H9 (cell line): ENCODE data around the gene PLA2G4C. TPM values are rescaled to one million over a fixed set of nuclear protein-coding genes. Genes with fewer than 3 reads are reported as not detected.
"Not testable (repeated sequence)": the region's sequence is repeated elsewhere in the genome, so short reads cannot be mapped to it uniquely, and the experiment has no call there.

Experiments
- DNase-seq: peaks from one replicate; pipeline ENCODE4 v3.0.0-alpha.2; 2017
- H2AFZ ChIP-seq: one replicate; pipeline ENCODE4 v1.6.1; 2013; ENCODE audit warnings: mild to moderate bottlenecking, low read length, control low read depth, moderate library complexity
- H2AK5ac ChIP-seq: 2 replicates; pipeline ENCODE4 v1.6.1; 2013; ENCODE audit warnings: low read length, control low read depth, mixed read lengths; ENCODE audit not compliant: insufficient read length
- H2BK120ac ChIP-seq: one replicate; pipeline ENCODE4 v1.6.1; 2013; ENCODE audit warnings: low read depth, mild to moderate bottlenecking, low read length, control low read depth, inconsistent platforms; ENCODE audit not compliant: poor library complexity, severe bottlenecking
- H2BK12ac ChIP-seq: 2 replicates; pipeline ENCODE4 v1.6.1; 2013; ENCODE audit warnings: low read length, control low read depth, mixed read lengths, low read depth; ENCODE audit not compliant: insufficient read length
- H2BK15ac ChIP-seq: 2 replicates; pipeline ENCODE4 v1.6.1; 2013; ENCODE audit warnings: low read depth, low read length, control low read depth
- H2BK20ac ChIP-seq: one replicate; pipeline ENCODE4 v1.6.1; 2013; ENCODE audit warnings: low read depth, mild to moderate bottlenecking, low read length, control low read depth, inconsistent platforms; ENCODE audit not compliant: poor library complexity, severe bottlenecking
- H2BK5ac ChIP-seq: 2 replicates; pipeline ENCODE4 v1.6.1; 2013; ENCODE audit warnings: low read length, control low read depth, mixed read lengths; ENCODE audit not compliant: insufficient read length
- H3K14ac ChIP-seq: 2 replicates; pipeline ENCODE4 v1.6.1; 2013; ENCODE audit warnings: low read length, control low read depth; ENCODE audit not compliant: insufficient read depth
- H3K18ac ChIP-seq: 2 replicates; pipeline ENCODE4 v1.6.1; 2013; ENCODE audit warnings: low read depth, mild to moderate bottlenecking, mixed read lengths, low read length, control low read depth; ENCODE audit not compliant: insufficient read length
- H3K23ac ChIP-seq: 2 replicates; pipeline ENCODE4 v1.6.1; 2013; ENCODE audit warnings: low read length, control low read depth, mixed read lengths, low read depth; ENCODE audit not compliant: insufficient read length
- H3K23me2 ChIP-seq: 2 replicates; pipeline ENCODE4 v1.6.1; 2013; ENCODE audit warnings: low read depth, mild to moderate bottlenecking, mixed read lengths, low read length, control low read depth; ENCODE audit not compliant: insufficient read length, poor library complexity, severe bottlenecking
- H3K27ac ChIP-seq: 2 replicates; pipeline ENCODE4 v1.5.1; 2013; ENCODE audit warnings: low read length, control low read depth, mixed read lengths, low read depth; ENCODE audit not compliant: insufficient read length
- H3K27me3 ChIP-seq: 2 replicates; pipeline ENCODE4 v1.6.1; 2013; ENCODE audit warnings: low read length, control low read depth, inconsistent platforms; ENCODE audit not compliant: insufficient read depth
- H3K4ac ChIP-seq: 2 replicates; pipeline ENCODE4 v1.6.1; 2013; ENCODE audit warnings: low read depth, mild to moderate bottlenecking, control low read depth, inconsistent platforms, low read length, moderate library complexity
- H3K4me1 ChIP-seq: 2 replicates; pipeline ENCODE4 v1.6.1; 2013; ENCODE audit warnings: low read length, control low read depth, inconsistent platforms; ENCODE audit not compliant: insufficient read depth
- H3K4me2 ChIP-seq: 2 replicates; pipeline ENCODE4 v1.6.1; 2013; ENCODE audit warnings: low read length, control low read depth, mixed read lengths; ENCODE audit not compliant: insufficient read length, insufficient read depth
- H3K56ac ChIP-seq: 2 replicates; pipeline ENCODE4 v1.6.1; 2013; ENCODE audit warnings: low read depth, mild to moderate bottlenecking, mixed read lengths, low read length, control low read depth; ENCODE audit not compliant: insufficient read length
- H3K79me1 ChIP-seq: 2 replicates; pipeline ENCODE4 v1.6.1; 2013; ENCODE audit warnings: low read depth, mild to moderate bottlenecking, moderate library complexity, low read length, control low read depth, inconsistent platforms; ENCODE audit not compliant: insufficient read depth, poor library complexity, severe bottlenecking
- H3K79me2 ChIP-seq: 2 replicates; pipeline ENCODE4 v1.6.1; 2013; ENCODE audit warnings: low read length, control low read depth, inconsistent platforms; ENCODE audit not compliant: insufficient read depth
- H3K9ac ChIP-seq: 2 replicates; pipeline ENCODE4 v1.6.1; 2013; ENCODE audit warnings: low read length, control low read depth, mixed read lengths; ENCODE audit not compliant: insufficient read length; ENCODE audit errors: extremely low read depth
- H3K9me3 ChIP-seq: one replicate; pipeline ENCODE4 v1.6.1; 2013; ENCODE audit warnings: low read depth, low read length, inconsistent platforms; ENCODE audit not compliant: control insufficient read depth
- H3T11ph ChIP-seq: one replicate; pipeline ENCODE4 v1.6.1; 2013; ENCODE audit warnings: mild to moderate bottlenecking, low read length, control low read depth, inconsistent platforms
- H4K20me1 ChIP-seq: one replicate; pipeline ENCODE4 v1.6.1; 2013; ENCODE audit not compliant: control insufficient read depth, insufficient read length, insufficient read depth
- H4K5ac ChIP-seq: 2 replicates; pipeline ENCODE4 v1.6.1; 2013; ENCODE audit warnings: low read depth, mild to moderate bottlenecking, mixed read lengths, low read length, control low read depth; ENCODE audit not compliant: insufficient read length
- H4K8ac ChIP-seq: replicated peaks from 2 replicates; pipeline ENCODE4 v1.6.1; 2013; ENCODE audit warnings: low read length, control low read depth, mixed read lengths, low read depth; ENCODE audit not compliant: insufficient read length
- H4K91ac ChIP-seq: 2 replicates; pipeline ENCODE4 v1.6.1; 2013; ENCODE audit warnings: low read depth, mild to moderate bottlenecking, moderate library complexity, mixed read lengths, low read length, control low read depth; ENCODE audit not compliant: insufficient read length
- H3K27ac Mint-ChIP-seq, 3 experiments: 2 replicates in 2 of 3; 3 replicates in 1 of 3; pipeline ENCODE4 v1.8.0; 2020 to 2021; ENCODE audit warnings: mixed read lengths in 3 of 3, mild to moderate bottlenecking in 1 of 3, moderate library complexity in 1 of 3
- H3K27me3 Mint-ChIP-seq: 2 replicates; pipeline ENCODE4 v1.8.0; 2021; ENCODE audit warnings: low read depth, mild to moderate bottlenecking, moderate library complexity, mixed read lengths
- H3K36me3 Mint-ChIP-seq, 3 experiments: 2 replicates in 2 of 3; 3 replicates in 1 of 3; pipeline ENCODE4 v1.8.0; 2020 to 2021; ENCODE audit warnings: low read depth in 3 of 3, mixed read lengths in 3 of 3; ENCODE audit not compliant: insufficient read depth in 1 of 3
- H3K4me1 Mint-ChIP-seq, 2 experiments: 2 replicates each; pipeline ENCODE4 v1.8.0; 2020; ENCODE audit warnings: mixed read lengths in 2 of 2
- H3K4me3 Mint-ChIP-seq, 2 experiments: 2 replicates in 1 of 2; 3 replicates in 1 of 2; pipeline ENCODE4 v1.8.0; 2020 to 2021; ENCODE audit warnings: mild to moderate bottlenecking in 2 of 2, mixed read lengths in 2 of 2, moderate library complexity in 1 of 2
- H3K9me3 Mint-ChIP-seq, 2 experiments: 2 replicates in 1 of 2; 3 replicates in 1 of 2; pipeline ENCODE4 v1.8.0; 2020; ENCODE audit warnings: mild to moderate bottlenecking in 2 of 2, mixed read lengths in 2 of 2, moderate library complexity in 1 of 2
- CTCF ChIP-seq: fragments of 200-600 bp; sonication (generic); conservative IDR thresholded peaks from 3 replicates; pipeline ENCODE4 v1.8.0; 2021; ENCODE audit warnings: antibody characterized with exemption, mild to moderate bottlenecking
- WGBS: extraction: QIAGEN DNeasy Blood & Tissue Kit; methylation state at CpG from one replicate; pipeline ENCODE4 v1.1.7; 2013; ENCODE audit warnings: missing lambda C conversion rate, low lambda C conversion rate, mixed read lengths; ENCODE audit not compliant: insufficient read length; ENCODE audit errors: extremely low coverage; 5-methylcytosine and 5-hydroxymethylcytosine counted together
- total RNA-seq: library from RNA; stranded (reverse); gene quantifications from 2 replicates; pipeline ENCODE4 v1.2.1, GENCODE V29; 2021

Gene PLA2G4C
- total RNA-seq, 1 experiment from 2014 or later, result 7.0 TPM

- Mint-ChIP-seq H3K36me3 (no peaks in the 10 kb centered on the region; a peak in 1 of 7 replicates), H3K9me3 (0 out of 5 replicates have a peak, but pooled peaks cover 0 to 2% of the 10 kb centered on the region in 2 experiments), H3K4me3 (no peak overlapping the region), H3K4me1 (peaks cover 4% of the 10 kb centered on the region in 2 experiments; a peak in 1 of 4 replicates), H3K27me3 (peaks cover 16% of the 10 kb centered on the region), H3K27ac (no peak overlapping the region; a peak in 1 of 7 replicates)
- Histone ChIP-seq H2BK20ac (no peak overlapping the region), H3K23ac (no peak overlapping the region), H3K23me2 (no peaks in the 10 kb centered on the region), H2BK120ac (no peak overlapping the region), H2AFZ (no peak overlapping the region), H4K5ac (no peak overlapping the region), H2BK5ac (no peak overlapping the region), H3K79me2 (no peaks in the 10 kb centered on the region), H3K9me3 (no peaks in the 10 kb centered on the region), H3K27me3 (no peaks in the 10 kb centered on the region), H4K8ac (no peak overlapping the region), H3K4me2 (no peak overlapping the region), H3K14ac (no peak overlapping the region), H4K20me1 (no peaks in the 10 kb centered on the region), H3K4me1 (no peaks in the 10 kb centered on the region), H2BK12ac (no peak overlapping the region), H4K91ac (no peak overlapping the region), H3T11ph (no peak overlapping the region), H3K4ac (no peak overlapping the region), H3K79me1 (no peaks in the 10 kb centered on the region), H3K9ac (no peak overlapping the region), H3K27ac (no peak overlapping the region), H3K18ac (no peak overlapping the region), H2AK5ac (no peak overlapping the region), H3K56ac (no peak overlapping the region), H2BK15ac (no peak overlapping the region)
- no CpG with 5 or more reads among the region's 1 CpG for WGBS
- TF ChIP-seq CTCF, result no peak
- DNase-seq, result no peak
These were observed 16.3 kb downstream of the PLA2G4C start for GRCh38 chr19:48094129-48094854.

DNA sequence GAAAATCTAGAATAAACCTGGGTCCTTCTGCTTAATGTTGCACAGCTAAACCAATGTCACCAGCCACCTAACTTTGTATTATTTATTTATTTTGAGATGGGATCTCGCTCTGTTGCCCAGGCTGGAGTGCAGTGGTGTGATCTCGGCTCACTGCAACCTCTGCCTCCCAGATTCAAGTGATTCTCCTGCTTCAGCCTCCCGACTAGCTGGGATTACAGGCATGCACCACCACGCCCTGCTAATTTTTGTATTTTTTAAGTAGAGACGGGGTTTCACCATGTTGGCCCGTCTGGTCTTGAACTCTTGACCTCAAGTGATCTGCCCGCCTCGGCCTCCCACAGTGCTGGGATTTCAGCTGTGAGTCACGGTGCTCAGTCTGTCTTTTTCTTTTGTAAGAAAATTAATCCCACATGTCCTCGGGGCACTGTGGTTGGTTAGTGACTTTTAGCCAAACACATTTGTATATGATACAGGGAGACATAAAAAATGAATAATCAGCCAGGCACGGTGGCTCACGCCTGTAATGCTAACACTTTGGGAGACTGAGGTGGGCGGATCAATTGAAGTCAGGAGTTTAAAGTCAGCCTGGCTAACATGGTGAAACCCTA, 19.4 kb downstream of the PLA2G4C start:
- H3K4me2 ChIP-seq, DNase-seq, H4K91ac ChIP-seq, H2BK20ac ChIP-seq, H3K56ac ChIP-seq, H3K9ac ChIP-seq, H2BK120ac ChIP-seq, H3K18ac ChIP-seq, H2AK5ac ChIP-seq, H3K9me3 Mint-ChIP-seq, H3K27me3 ChIP-seq, H3K9me3 ChIP-seq, H3K79me1 ChIP-seq, H2BK12ac ChIP-seq, H2BK5ac ChIP-seq, H3K4me1 ChIP-seq, H3K4me3 Mint-ChIP-seq, H2BK15ac ChIP-seq, H3K27ac Mint-ChIP-seq, H4K20me1 ChIP-seq, H4K5ac ChIP-seq, H4K8ac ChIP-seq, H2AFZ ChIP-seq, H3K36me3 Mint-ChIP-seq, H3K23me2 ChIP-seq, H3K14ac ChIP-seq, H3T11ph ChIP-seq, H3K27ac ChIP-seq, H3K23ac ChIP-seq, H3K4me1 Mint-ChIP-seq, H3K79me2 ChIP-seq, H3K4ac ChIP-seq: not testable (repeated sequence)
- H3K27me3 Mint-ChIP-seq, result peaks cover 16% of the 10 kb centered on the region
- no CpG with 5 or more reads among the region's 13 CpGs for WGBS
